Middle frontal gyrus (tissue), 1 donor: ENCODE measurements around the gene TM4SF4.

Experiments used
- DNase-seq: peaks from one replicate; pipeline ENCODE4 v3.0.0-alpha.2; 2015; ENCODE audit warnings: low spot score; ENCODE audit errors: extremely low spot score

Gene TM4SF4

GRCh38 chr3:149511040-149511626 lies 36.6 kb downstream of the TM4SF4 start:
- DNase-seq, result no peak

DNA sequence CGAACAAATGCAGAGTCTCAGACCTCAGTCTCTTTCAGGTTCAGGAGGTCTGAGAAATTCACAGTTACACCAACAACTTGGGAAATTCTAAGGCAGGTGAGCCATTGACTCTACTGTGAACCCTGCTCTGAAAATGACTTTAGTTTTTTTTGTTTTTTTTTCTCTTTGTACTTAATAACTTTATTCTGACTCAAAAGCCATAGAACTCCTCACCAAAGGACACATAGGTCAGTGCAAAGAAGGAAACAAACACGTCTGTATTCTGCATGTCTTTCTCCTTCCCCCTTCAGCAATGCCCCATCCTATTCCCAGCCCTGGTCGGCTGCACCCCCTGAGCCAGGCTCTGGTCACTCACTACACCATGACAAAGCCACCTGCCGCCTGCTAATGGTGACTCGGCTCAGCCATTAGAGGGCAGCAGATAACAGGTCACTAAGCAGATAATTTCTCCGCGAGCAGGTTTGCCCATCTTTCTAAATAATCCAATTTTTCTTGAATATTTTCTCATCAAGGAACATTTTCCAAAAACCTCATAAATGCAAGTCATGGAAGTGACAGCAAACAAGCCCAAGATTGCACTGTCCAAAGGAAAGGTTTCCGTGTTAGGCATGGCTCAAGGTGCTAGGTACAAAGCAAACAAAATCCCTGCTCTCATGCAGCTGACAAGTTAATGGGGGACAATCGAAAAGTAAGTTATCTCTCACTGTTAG lies 37.7 kb downstream of the TM4SF4 start:
- no peak for DNase-seq

- no peak for DNase-seq
Observed at GRCh38 chr3:149514471-149514870, 40.0 kb downstream of the TM4SF4 start.

DNA sequence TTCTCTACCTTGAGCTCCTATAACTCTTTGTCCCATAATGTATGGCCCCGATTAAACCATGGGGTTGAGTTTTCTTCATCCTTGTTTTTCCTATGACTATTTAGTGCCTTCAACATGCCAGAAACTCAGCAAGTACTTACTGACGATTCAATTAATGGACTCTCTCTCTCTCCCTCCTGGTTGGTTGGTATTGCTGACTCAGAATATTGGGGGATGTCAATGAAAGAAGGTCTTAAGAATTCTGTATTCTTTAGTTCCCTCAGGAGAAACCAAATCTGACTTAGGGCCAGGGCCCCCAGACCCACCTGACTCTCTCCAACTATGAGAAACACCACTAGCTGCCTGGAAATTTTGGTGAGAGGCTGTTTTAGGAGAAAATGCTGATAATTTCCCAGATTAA lies 40.8 kb downstream of the TM4SF4 start:
- DNase-seq, result no peak

GRCh38 chr3:149516920-149517319 lies 42.4 kb downstream of the TM4SF4 start:
- DNase-seq, result no peak

- DNase-seq, result no peak
Observed at GRCh38 chr3:149519912-149520311, 45.4 kb downstream of the TM4SF4 start.

GRCh38 chr3:149523512-149524299 lies 49.2 kb downstream of the TM4SF4 start:
- DNase-seq, result no peak

GRCh38 chr3:149527531-149528339 lies 53.2 kb downstream of the TM4SF4 start:
- DNase-seq, result no peak

GRCh38 chr3:149528340-149528650 lies 53.8 kb downstream of the TM4SF4 start:
- no peak for DNase-seq

DNA sequence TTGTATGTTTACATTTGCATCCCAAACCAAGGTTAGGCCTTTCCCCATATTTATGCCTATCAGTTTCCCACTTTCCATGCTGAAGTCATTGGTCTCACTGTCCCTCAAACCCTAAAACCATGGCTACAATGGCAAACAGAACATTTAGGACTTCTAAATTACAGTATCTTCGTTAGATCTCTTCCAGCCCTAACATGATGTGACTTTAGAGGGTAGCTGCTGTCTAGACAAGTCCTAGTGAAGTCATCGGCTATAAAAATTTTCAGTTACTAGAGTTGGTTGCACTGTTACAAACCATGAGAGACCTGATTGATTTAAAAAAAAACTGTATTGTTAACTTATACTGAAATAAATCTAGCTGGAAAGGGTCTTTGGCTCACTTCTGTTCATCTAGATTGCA lies 54.6 kb downstream of the TM4SF4 start:
- DNase-seq, result no peak

DNA sequence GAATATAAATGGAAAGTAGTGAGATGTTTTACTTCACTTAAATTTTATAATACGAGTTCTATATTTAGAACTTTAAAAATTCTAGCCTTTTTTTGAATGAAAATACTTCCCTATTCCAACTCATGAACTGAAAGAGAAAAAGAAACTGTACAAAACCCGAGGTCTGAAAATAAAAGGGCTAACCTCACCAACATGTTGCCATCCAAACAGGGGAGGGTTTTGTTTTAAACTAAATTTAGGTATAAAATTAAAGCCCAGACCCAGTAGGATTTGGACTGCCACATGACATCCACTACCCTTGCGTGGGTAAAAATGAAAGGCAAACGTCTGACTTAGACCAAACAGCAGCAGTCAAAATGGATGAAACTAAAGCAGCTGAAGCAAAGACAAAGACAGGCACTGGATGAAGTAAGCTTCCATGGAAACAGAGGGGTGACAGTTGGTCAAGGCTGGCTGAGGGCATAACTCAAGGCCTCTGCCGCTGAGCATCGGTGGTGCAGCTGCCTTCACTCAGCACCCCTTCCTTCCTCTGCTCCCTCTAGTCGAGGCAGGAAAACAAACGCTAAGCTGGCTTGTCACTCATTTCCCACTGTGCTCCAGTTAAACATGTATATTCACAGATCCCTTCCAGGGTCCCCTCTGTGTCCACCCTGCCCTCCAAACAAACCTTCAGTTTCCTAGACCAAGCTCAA lies 58.1 kb downstream of the TM4SF4 start:
- DNase-seq, result no peak

DNA sequence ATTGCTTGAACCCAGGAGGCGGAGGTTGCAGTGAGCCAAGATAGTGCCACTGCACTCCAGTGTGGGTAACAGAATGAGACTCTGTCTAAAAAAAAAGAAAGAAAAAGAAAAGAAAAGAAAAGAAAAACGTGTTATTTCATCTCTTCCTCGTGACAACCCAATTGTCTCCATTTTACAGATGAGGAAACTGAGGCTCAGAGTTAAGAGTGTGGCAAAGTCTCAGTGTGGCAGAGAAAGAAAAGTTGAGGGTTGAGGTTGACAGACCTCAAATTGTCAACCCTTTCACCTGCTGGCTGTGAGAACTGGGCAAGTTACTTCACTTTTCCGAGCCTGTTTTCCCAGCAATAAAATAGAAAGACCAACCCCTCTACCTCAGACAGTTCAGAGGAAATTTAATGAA lies 59.6 kb downstream of the TM4SF4 start:
- DNase-seq, result no peak

DNA sequence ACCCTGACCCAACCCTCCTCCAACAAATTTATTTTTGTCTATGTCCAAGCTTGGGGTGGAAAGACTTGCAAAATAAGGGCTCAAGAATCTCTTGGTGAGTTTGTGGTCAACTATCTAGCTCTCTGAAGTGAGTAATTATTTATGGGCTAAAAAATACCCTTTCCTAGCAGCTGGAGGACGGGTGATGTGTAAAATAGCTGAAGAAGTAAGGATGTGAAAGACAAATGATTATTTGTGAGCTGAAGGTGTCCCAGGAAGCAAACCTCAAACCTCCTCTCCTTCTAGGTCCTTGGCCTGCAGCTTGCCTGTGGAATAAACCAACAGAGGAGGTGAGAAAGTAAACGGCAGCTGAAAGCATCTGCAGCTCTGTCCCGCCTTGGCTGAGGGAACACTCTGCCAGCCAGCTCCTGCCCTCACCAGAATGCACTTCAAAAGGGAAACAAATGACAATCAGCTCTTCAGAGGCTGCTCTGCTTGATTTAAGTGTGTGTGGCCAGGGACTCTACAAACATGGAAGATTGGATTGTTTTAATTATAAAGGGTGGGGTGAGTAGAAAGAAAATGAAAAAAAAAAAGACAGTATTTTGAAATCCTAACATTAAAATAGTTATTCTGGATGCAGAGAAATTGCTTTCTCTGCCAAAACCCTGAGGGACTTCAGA lies 60.3 kb downstream of the TM4SF4 start:
- DNase-seq, result no peak

DNA sequence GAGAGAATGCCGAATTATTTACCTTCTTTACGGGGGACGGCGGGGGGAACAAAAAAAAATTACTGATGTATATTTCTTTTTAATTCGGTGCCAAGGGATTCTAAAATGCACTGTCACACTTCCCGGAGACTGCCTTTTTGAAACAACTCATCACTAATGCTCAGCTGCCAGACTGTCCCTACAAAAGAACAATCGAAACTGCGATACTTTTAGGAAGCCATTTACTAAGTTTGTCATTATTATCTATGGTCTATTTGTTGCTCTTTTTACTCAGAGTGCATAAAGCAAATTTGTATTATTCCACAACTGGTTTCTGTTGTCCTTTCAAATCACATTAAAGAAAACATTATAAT lies 60.8 kb downstream of the TM4SF4 start:
- DNase-seq, result no peak

GRCh38 chr3:149536429-149536828 lies 61.9 kb downstream of the TM4SF4 start:
- no peak for DNase-seq

- no peak for DNase-seq
Observed at GRCh38 chr3:149538371-149538770, 63.9 kb downstream of the TM4SF4 start.

DNA sequence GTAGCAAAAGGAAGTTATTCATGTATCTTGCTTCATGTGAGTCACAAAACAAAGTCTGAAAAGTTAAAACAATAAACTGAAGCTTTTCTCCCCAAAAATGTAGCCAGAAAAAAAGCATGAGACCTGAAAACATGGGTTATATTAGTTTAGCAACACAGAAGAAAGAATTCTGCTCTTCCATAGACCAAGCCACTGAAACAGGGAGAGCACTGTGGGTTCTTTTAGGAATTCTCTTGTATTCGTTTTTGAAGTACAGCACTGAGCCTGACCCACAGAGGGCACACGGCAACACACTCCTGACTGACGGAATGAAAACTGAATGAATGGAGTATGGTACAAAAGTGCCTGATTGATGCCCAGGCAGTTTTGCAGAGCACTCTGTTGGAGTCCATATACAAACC lies 66.6 kb downstream of the TM4SF4 start:
- DNase-seq, result no peak

GRCh38 chr3:149542375-149543312 lies 68.1 kb downstream of the TM4SF4 start:
- no peak for DNase-seq

DNA sequence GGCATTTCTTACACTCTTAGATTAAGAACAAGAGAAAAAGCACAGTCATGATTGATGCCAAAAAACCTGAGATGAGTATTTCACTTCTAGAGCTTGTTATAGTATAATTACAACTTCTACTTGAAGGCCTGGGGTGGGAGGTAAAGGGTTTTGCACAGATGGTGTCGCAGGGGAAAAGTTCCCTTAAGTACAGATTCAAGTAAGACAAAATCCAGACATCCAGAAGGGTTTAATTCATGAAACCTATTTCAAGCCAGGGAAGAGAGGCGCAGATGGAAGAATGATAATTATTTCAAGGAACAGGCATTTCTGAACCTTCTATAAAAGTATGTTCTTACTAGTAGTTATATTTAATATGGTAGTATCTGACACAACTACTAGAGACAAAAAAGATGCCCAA lies 70.6 kb downstream of the TM4SF4 start:
- no peak for DNase-seq

GRCh38 chr3:149547413-149547812 lies 72.9 kb downstream of the TM4SF4 start:
- no peak for DNase-seq
